Skin of body (tissue), 2 donors: ENCODE results near the gene OR1L8. TPM values are rescaled to one million over a fixed set of nuclear protein-coding genes. Genes with fewer than 3 reads are reported as not detected.

Experiments used
- DNase-seq: peaks from one replicate; lab custom pipeline; 2025; lab: John Stamatoyannopoulos, UW
- total RNA-seq: library from RNA; depleted of rRNA; stranded (reverse); fragments of >200 nt; gene quantifications from one replicate; pipeline ENCODE4 v1.2.3, GENCODE V29; 2014

Gene OR1L8
- total RNA-seq, 1 donor from 2014 or later, result 0.10 TPM

- DNase-seq, result no peak
These were observed 65.0 kb downstream of the OR1L8 start for GRCh38 chr9:122518226-122518625.

Other genes starting within 250 kb of the OR1L8 start
- 4.7 TPM for gene PTGS1, start 212.4 kb downstream of the OR1L8 start, total RNA-seq
- not detected for gene OR1J1, start 105.5 kb downstream of the OR1L8 start, total RNA-seq
- gene OR1J2, start 72.6 kb downstream of the OR1L8 start, total RNA-seq, result not detected
- not detected for gene OR1J4, start 64.2 kb downstream of the OR1L8 start, total RNA-seq
- not detected for gene OR1N1, start 56.1 kb downstream of the OR1L8 start, total RNA-seq
- gene OR1N2, start 30.3 kb downstream of the OR1L8 start, total RNA-seq, result not detected
- gene OR1Q1, start 31.4 kb upstream of the OR1L8 start, total RNA-seq, result not detected
- not detected for gene OR1B1, start 74.2 kb upstream of the OR1L8 start, total RNA-seq
- not detected for gene OR1L1, start 78.3 kb upstream of the OR1L8 start, total RNA-seq
- gene OR1L3, start 91.7 kb upstream of the OR1L8 start, total RNA-seq, result not detected
- not detected for gene OR1L4, start 140.6 kb upstream of the OR1L8 start, total RNA-seq
- not detected for gene OR1L6, start 158.9 kb upstream of the OR1L8 start, total RNA-seq
- gene OR5C1, start 205.5 kb upstream of the OR1L8 start, total RNA-seq, result not detected
- not detected for gene OR1K1, start 216.7 kb upstream of the OR1L8 start, total RNA-seq
- gene PDCL, start 245.2 kb upstream of the OR1L8 start, total RNA-seq, result 28.3 TPM